Neural cell (in vitro differentiated cells): ENCODE measurements around the gene SMIM1. TPM values are rescaled to one million over a fixed set of nuclear protein-coding genes. Genes with fewer than 3 reads are reported as not detected.
"Not testable (repeated sequence)": the region's sequence is repeated elsewhere in the genome, so short reads cannot be mapped to it uniquely, and the experiment has no call there.

ENCODE experiments used
- H2AFZ ChIP-seq: fragments of 200-600, 300-800 bp; sonication (generic), shearing (Covaris generic); 2 replicates; pipeline ENCODE4 v1.6.0; 2014; ENCODE audit warnings: low read depth, mild to moderate bottlenecking, antibody characterized with exemption, low read length, moderate library complexity
- H3F3A ChIP-seq: fragments of 200-600 bp; shearing (Covaris generic); 2 replicates; pipeline ENCODE4 v1.6.1; 2016; ENCODE audit warnings: mild to moderate bottlenecking, moderate library complexity, mixed read lengths, antibody characterized with exemption, low read length; ENCODE audit not compliant: insufficient read depth, poor library complexity, severe bottlenecking
- H3K27ac ChIP-seq: fragments of 200-600, 300-800 bp; sonication (generic), shearing (Covaris generic); 2 replicates; pipeline ENCODE4 v1.5.1; 2014; ENCODE audit warnings: mild to moderate bottlenecking, low read length, moderate library complexity
- H3K27me3 ChIP-seq: fragments of 300-800, 200-600 bp; sonication (generic), shearing (Covaris generic); 2 replicates; pipeline ENCODE4 v1.6.0; 2014; ENCODE audit warnings: mild to moderate bottlenecking, low read depth, low read length, moderate library complexity; ENCODE audit not compliant: insufficient read depth
- H3K36me3 ChIP-seq: fragments of 300-800, 200-600 bp; sonication (generic), shearing (Covaris generic); 2 replicates; pipeline ENCODE4 v1.5.1; 2014; ENCODE audit warnings: mild to moderate bottlenecking, antibody characterized with exemption, low read length, moderate library complexity; ENCODE audit not compliant: insufficient read depth
- H3K4me2 ChIP-seq: fragments of 300-800, 200-600 bp; sonication (generic), shearing (Covaris generic); 2 replicates; pipeline ENCODE4 v1.6.0; 2014; ENCODE audit warnings: mild to moderate bottlenecking, low read length
- H3K4me3 ChIP-seq: fragments of 300-800, 200-600 bp; sonication (generic), shearing (Covaris generic); 2 replicates; pipeline ENCODE4 v1.5.1; 2014; ENCODE audit warnings: mild to moderate bottlenecking, low read length, moderate library complexity
- H3K79me2 ChIP-seq: fragments of 200-600 bp; shearing (Covaris generic); replicated peaks from 2 replicates; pipeline ENCODE4 v1.6.0; 2014; ENCODE audit warnings: mild to moderate bottlenecking, low read length, moderate library complexity; ENCODE audit not compliant: insufficient read depth
- H3K9ac ChIP-seq: fragments of 300-800, 200-600 bp; sonication (generic), shearing (Covaris generic); 2 replicates; pipeline ENCODE4 v1.6.1; 2016; ENCODE audit warnings: mild to moderate bottlenecking, low read length, mixed read lengths
- H3K9me2 ChIP-seq: fragments of 200-600 bp; shearing (Covaris generic); 2 replicates; pipeline ENCODE4 v1.6.1; 2016; ENCODE audit warnings: mild to moderate bottlenecking, low read length, mixed read lengths; ENCODE audit not compliant: insufficient read depth
- H3K9me3 ChIP-seq: fragments of 200-600, 300-800 bp; sonication (generic), shearing (Covaris generic); 2 replicates; pipeline ENCODE4 v1.6.1; 2016; ENCODE audit warnings: mild to moderate bottlenecking, mixed run types, low read length, moderate library complexity, mixed read lengths
- H4K20me1 ChIP-seq: fragments of 200-600 bp; shearing (Covaris generic); 2 replicates; pipeline ENCODE4 v1.6.1; 2016; ENCODE audit warnings: mild to moderate bottlenecking, mixed run types; ENCODE audit not compliant: insufficient read depth
- CTCF ChIP-seq: fragments of 450-650 bp; IDR thresholded peaks from 2 replicates; pipeline ENCODE4 v1.5.1; 2014; ENCODE audit warnings: antibody characterized with exemption, mild to moderate bottlenecking, moderate library complexity; ENCODE audit not compliant: poor library complexity, severe bottlenecking
- EP300 ChIP-seq: fragments of 450-650 bp; conservative IDR thresholded peaks from 2 replicates; pipeline ENCODE4 v1.6.1; 2014; ENCODE audit warnings: antibody characterized with exemption, mild to moderate bottlenecking, moderate library complexity; ENCODE audit not compliant: poor library complexity, severe bottlenecking
- EZH2 ChIP-seq: fragments of 200-600, 300-800 bp; shearing (Covaris generic), sonication (generic); IDR thresholded peaks from 2 replicates; pipeline ENCODE4 v1.6.1; 2014; ENCODE audit warnings: antibody characterized with exemption, low read length, borderline replicate concordance, mild to moderate bottlenecking; ENCODE audit not compliant: insufficient read depth, poor library complexity, severe bottlenecking
- MXI1 ChIP-seq: fragments of 450-650 bp; conservative IDR thresholded peaks from 2 replicates; pipeline ENCODE4 v1.6.1; 2014; ENCODE audit warnings: antibody characterized with exemption, mild to moderate bottlenecking; ENCODE audit not compliant: poor library complexity, severe bottlenecking
- RAD21 ChIP-seq: fragments of 450-650 bp; conservative IDR thresholded peaks from 2 replicates; pipeline ENCODE4 v1.6.1; 2014; ENCODE audit warnings: antibody characterized with exemption, mild to moderate bottlenecking, moderate library complexity
- REST ChIP-seq: IDR thresholded peaks from 2 replicates; pipeline ENCODE4 v1.6.1; 2012; ENCODE audit warnings: borderline replicate concordance
- SMC3 ChIP-seq: fragments of 450-650 bp; conservative IDR thresholded peaks from 2 replicates; pipeline ENCODE4 v1.6.1; 2014; ENCODE audit warnings: antibody characterized with exemption, mild to moderate bottlenecking, moderate library complexity; ENCODE audit not compliant: poor library complexity
- polyA plus RNA-seq: library from polyadenylated mRNA; depleted of rRNA; stranded (reverse); fragments of >200 nt; gene quantifications from 2 replicates; pipeline ENCODE4 v1.2.3, GENCODE V29; 2014

The SMIM1 gene
- polyA plus RNA-seq, 1 donor from 2014 or later = not detected

- TF ChIP-seq EP300 (no peak), CTCF (no peak), EZH2 (no peak), REST (no peak)
- H3K79me2 ChIP-seq = peaks cover 5% of the 10 kb centered on the region
- peak overlapping the region; percentile 91 for H3K4me3 ChIP-seq
- H3K27me3 ChIP-seq = no peaks in the 10 kb centered on the region
- no peaks in the 10 kb centered on the region for H3F3A ChIP-seq
- H2AFZ ChIP-seq = peak overlapping the region; percentile 36
- H3K9me2 ChIP-seq = no peaks in the 10 kb centered on the region
- peak overlapping the region; percentile 75 for H3K9ac ChIP-seq
- H3K27ac ChIP-seq = no peak overlapping the region
- no peaks in the 10 kb centered on the region for H3K36me3 ChIP-seq
- H4K20me1 ChIP-seq = no peaks in the 10 kb centered on the region
- no peaks in the 10 kb centered on the region for H3K9me3 ChIP-seq
- no peak overlapping the region for H3K4me2 ChIP-seq
Observed at GRCh38 chr1:3747522-3747848, 25.1 kb upstream of the SMIM1 start.

- H3K4me2 ChIP-seq = no peak overlapping the region
- H3K9me2 ChIP-seq = no peaks in the 10 kb centered on the region
- H3K9ac ChIP-seq = peak overlapping the region; percentile 75
Observed at GRCh38 chr1:3747903-3748302, 24.6 kb upstream of the SMIM1 start.

GRCh38 chr1:3748316-3748900 is 24.1 kb upstream of the SMIM1 start:
- H3K36me3 ChIP-seq, H3K9ac ChIP-seq, H3K4me2 ChIP-seq, H3K27ac ChIP-seq, H3K9me2 ChIP-seq, H4K20me1 ChIP-seq, H3K27me3 ChIP-seq, H3K9me3 ChIP-seq, H3K79me2 ChIP-seq, H3K4me3 ChIP-seq, H2AFZ ChIP-seq, H3F3A ChIP-seq: not testable (repeated sequence)

More at GRCh38 chr1:3747903-3748302, 24.6 kb upstream of the SMIM1 start:
- Histone ChIP-seq H3K36me3 (no peaks in the 10 kb centered on the region), H3K27me3 (no peaks in the 10 kb centered on the region), H3K27ac (no peak overlapping the region), H4K20me1 (no peaks in the 10 kb centered on the region), H2AFZ (peak overlapping the region; percentile 36), H3K79me2 (peaks cover 5% of the 10 kb centered on the region), H3K4me3 (peak overlapping the region; percentile 91), H3F3A (no peaks in the 10 kb centered on the region), H3K9me3 (no peaks in the 10 kb centered on the region)
- TF ChIP-seq MXI1 (no peak), RAD21 (no peak), CTCF (no peak), SMC3 (no peak)
